Dedifferentiated amniotic fluid mesenchymal stem cell (primary cell): ENCODE data around the gene IL17REL.

Experiments used
- DNase-seq: peaks from one replicate; pipeline ENCODE4 v3.0.0-alpha.2; 2016; ENCODE audit errors: extremely low spot score

The IL17REL gene

DNA sequence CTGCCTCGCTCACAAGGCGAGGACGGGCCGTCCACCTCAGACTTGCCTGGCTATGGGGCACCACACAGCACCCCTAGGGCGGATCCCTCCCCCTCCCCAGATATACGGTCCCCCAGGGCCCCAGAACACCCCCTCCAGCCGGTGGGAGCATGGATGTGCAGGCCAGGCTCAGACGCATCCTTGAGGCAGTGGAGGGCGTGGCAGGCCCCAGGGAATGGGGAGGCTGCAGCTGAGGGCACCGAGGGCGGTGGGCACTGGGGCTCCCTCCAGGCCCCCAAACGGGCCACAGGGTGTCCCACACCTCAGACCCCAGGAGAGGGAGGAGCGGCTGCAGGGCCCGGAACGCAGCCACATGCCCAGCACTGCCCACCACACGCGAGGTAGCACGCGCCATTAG, 33.5 kb upstream of the IL17REL start:
- no peak for DNase-seq

DNA sequence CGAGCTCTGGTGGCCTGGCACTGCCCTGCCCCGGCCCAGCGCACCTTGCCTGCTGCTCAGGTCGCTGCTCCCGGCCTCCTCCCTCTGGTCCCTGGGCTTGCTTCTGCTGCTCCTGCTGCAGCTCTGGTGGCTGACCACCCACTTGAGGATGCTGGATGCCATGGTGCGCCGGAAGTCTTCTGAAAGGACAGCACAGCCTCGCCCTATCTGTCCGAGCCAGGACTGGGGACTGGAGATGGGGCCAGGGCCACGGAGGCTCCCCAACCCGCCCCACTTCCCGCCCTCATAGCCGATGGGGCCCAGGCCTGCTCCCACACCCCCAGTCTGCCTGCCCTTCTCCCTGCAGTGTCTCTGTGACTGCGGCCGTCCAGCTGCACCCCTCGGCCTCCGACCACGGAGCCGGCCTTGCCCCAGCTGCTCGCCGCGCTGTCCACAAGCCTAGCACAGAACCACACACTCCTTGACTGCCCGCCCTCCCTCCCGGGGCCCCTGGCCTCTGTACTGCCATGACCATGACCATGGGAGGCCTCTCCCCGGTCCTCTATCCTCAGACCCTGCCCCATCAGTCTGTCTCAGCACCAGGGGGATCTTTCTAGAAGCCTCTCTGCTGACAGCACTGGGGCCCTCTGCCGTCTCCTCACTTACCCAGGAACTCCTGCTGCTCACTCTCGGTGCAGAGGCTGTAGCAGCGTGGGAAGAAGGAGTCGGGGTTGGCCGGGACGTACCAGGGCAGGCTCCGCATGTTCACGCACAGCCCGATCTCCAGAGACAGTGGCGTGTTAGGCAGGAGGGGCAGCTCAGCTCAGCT, 32.9 kb upstream of the IL17REL start:
- DNase-seq, result no peak

DNA sequence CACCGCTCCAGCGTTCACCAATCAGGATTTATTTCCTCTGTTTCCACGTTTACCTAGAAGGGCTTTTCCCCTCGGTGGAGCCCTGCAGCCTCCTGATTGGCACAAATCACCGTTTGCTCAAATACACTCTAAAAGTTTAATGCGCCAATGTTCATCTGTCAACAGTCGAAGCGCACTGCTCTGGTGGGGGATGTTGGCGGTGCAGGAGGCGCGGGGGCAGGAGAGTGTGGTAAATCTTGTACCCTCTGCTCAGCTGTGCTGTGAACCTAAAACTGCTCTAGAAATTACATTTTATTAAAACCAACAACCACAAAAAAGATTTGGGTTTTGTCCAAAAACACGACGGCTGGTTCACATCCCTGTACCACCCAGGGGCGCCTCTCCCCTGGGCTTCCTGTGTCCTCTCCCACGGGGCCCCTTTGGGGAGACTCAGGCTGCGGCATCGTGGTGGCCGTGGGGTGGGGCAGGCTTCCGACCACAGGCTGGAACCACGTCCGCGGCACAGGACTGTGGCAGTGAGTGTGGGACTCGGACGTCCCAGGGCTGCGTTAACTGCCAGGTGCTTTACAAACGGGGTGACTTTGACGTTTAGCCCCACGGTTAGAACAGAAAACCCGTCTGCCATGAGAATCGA, 32.0 kb upstream of the IL17REL start:
- DNase-seq, result no peak

DNA sequence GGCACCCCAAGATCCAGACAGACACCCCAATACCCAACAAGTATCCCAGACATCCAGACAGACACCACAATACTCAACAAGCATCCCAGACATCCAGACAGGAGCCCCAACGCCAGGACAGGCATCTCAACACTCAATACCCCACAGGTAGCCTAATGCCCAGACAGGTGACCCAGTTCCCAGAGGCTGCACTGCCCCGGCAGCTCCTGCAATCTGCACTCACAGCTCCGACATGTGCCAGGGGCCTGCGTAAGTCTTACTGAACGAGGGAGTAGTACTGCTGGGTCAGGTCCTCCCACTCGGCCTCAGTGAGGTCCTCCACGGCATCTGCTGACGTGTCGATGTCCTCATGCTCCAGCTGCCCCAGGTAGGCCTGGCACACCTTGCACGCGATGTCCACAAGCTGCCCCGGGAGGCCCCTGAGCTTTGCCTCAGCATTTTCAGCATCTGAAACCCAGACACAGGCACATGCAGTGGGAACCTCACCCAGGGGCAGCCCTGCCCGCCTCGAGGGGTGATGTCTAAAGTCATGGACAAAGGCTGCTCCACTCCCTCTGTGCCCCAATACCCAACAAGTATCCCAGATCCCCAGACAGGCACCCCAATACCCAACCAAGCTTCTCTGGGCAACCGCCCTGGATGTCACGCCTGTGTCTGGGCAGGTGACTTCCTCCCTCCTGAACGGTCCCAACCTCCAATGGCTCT, 28.9 kb upstream of the IL17REL start:
- no peak for DNase-seq

DNA sequence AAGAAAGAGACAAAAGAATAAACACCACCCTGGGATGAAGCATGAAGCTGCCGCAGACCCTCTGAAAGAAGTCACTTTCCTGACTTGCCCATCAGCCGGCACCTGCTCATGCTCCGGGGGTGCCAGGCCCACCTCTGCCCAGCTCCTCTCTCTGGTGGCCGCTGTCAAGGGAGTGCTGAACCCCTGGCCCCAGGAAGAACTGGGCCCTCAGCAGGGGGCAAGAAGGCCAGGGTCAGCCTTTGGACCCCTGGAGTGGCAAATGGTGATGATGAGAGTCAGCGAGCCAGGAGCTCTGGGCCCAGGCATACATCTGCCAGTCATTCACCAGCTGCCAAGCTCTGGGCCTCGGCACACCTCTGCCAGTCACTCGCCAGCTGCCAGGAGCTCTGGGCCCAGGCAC, 28.2 kb upstream of the IL17REL start:
- DNase-seq, result no peak

DNA sequence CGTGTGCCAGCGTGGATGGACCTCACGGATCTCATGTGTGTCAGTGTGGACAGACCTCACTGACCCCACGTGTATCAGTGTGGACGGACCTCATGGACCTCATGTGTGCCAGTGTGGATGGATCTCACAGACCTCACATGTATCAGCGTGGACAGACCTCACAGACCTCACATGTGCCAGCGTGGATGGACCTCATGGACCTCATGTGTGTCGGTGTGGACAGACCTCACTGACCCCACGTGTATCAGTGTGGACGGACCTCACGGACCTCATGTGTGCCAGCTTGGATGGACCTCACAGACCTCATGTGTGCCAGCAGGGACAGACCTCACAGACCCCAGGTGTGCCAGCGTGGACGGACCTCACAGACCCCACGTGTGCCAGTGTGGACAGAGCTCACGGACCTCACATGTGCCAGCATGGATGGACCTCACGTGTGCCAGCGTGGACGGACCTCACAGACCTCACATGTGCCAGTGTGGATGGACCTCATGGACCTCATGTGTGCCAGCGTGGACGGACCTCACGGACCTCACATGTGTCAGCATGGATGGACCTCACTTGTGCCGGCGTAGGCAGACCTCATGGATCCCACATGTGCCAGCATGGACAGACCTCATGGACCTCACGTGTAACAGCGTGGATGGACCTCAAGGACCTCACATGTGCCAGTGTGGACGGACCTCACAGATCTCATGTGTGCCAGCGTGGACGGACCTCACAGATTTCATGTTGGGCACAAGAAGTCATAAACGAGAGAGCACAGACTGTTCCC, 27.3 kb upstream of the IL17REL start:
- DNase-seq, result no peak

DNA sequence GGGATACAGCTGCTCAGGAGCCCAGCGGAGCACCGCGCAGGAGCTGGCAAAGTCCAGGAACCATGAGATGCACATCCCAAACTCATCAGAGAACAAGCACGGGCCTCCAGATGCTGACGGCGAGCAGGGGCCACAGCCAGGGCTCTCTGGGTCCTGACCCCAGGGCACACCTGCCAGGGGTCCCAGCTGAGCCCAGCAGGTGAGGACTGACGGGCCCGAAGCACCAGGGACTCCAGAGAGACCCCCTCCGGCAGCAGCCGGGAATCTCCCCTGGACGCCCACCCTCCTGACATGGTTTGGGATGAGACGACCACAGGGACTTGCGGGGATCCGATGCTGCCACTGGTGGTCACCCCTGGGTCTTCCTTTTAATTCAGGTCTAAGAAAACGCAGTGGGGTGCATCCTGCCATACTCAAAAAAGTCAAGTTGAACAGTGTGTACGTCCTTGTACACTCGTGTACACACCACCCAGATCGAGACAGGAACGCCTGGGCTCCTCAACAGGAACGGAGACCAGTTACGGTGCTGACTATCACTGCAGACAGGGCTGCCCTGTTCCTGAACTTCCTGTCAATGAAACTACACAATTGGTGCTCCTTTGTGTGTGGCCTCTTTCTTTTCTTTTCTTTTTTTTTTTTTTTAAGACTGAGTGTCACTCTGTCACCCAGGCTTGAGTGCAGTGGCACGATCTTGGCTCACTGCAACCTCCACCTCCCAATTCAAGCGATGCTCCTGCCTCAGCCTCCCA, 23.6 kb upstream of the IL17REL start:
- DNase-seq, result no peak

DNA sequence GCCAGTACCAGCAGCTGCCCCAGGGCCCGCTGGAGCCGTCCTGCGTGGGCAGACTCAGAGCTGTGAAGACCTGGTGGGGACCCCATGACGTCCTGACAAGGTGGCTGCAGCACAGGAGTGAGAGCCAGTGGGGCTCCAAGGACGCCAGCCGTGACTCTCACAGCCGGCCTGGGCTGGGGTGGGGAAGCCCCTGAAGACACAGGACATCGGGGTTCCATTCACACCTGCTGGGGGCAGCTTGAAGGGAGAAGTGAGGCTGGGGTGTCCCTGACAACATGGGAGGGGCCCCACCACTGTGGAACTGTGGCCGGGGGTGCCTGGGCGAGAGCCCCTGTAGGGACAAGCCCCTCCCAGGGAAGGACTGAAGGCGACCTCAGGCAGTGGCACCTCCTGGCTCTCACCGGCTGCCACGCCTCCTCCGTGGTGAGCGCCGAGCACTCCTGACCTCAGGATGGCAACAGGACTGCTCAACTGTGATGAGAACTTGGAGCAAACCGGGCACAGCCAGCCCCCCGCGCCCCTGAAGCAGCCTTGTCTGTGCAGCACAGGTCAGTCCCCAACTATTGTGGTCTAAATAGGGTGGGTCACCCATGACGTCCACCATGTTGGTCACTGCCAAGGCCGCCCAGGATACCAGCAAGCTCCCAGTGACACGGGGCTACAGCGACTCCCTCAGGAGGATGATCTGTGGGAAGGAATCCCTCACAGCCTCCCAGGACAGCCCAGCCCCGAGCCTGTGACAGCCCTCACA, 22.7 kb upstream of the IL17REL start:
- DNase-seq, result no peak

DNA sequence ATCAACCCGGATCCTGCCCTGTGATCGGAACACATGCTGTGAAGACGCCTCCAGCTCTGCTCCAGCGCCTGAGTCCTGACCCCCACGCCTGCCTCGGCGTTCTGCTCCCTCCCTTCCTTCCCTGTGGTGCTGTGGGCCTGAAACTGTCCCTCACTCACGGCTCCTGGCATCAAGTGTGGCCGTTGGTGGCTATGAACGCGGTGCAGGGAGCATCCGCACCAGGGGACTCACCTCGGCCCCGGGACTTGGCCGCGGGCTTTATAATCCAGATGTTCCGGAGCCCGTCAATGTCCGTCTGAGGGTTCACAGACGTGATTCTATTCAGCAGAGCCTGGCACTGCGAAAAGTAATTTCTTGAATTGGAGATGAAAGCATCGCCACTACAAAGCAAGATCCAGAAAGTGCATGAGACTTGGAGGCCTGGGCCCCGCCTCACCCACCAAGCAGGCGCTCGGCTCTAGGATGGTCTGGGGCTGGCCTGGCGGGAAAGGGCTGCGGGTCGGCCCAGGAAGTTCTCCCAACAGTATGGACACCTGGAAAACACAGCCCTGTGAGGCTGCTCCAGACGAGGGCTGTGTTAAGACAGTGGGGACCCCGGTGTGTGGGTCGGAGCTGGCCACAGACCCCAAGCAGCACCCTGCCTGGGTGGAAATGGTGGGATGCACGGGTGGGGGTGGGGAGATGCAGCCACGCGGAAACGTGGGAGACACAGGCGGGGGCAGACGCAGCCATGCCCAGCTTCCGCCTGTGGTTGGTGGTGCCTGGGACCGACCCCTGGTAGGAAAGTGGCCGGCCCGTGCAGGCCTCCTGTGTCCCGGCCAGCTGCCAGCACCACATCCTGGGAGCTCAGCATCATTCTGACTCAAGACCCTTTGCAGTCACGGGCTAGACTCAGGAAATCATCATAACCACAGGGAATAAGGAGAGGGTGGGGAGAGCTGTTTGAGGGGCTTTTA, 21.8 kb upstream of the IL17REL start:
- no peak for DNase-seq

DNA sequence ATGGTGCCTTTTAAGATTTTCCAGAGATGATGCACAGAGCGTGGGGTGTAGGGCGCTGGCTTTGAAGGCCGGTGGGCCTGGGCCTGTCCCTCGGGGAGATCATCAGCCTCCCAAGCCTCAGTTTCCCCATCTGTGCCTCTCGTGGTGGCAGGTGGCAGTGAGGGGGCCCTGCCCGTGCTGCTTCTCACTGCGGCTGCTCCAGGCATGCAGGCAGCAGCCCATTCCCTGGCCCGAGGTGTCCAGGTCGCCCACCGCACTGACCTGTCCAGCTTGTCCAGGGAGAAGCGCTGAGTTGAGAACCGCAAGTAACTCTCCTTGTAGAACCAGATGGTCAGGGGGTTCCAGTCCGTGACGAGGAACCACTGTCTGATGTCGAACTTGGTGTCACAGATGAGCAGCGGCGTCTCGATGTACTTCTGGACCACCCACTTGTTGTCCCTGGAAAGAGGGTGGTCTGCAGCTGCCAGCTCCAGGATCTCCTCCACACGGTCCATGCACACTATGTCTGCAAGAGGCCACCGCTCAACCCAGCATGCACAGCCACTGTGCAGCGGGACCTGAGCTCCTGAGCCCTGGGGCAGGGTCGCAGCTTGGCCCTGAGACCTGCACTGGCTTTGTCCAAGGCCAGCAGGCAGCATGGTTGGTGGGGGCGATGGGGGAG, 20.5 kb upstream of the IL17REL start:
- DNase-seq, result no peak

DNA sequence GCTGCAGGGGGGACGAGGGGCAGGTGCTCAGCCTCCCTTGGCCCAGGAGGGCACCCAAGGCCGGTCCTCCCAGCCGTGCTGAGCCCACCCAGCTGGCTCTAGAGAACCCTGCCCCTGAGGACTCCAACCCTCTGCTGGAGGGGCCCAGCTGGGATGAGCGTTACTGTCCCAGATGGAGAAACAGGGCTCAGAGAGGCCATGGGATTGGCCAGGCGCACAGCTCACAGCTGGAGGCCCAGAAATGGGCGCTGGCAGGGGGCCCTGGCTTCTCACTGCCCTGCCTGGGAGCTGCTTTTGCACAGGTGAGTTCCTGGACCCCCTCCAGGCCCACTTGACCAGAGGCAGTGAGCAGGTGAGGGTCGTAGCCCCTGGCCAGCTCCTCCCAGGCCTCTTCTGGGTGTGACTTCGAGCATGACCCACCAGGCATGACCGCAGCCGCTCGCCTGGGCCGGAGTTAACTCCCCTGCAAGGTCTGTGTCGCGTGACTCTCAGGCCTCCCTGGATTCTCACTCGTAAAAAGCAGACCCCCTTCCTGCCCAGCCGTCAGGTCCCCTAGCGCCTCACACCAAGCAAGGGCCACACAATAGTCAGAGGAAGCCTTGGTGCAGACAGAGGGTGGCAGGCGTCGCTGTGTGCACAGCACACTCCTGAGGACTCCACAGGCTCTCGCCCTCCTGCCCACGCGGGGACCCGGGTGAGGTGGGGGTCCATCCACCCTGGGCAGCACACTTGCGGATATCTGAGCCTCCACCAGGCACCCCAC, 19.7 kb upstream of the IL17REL start:
- DNase-seq, result no peak

DNA sequence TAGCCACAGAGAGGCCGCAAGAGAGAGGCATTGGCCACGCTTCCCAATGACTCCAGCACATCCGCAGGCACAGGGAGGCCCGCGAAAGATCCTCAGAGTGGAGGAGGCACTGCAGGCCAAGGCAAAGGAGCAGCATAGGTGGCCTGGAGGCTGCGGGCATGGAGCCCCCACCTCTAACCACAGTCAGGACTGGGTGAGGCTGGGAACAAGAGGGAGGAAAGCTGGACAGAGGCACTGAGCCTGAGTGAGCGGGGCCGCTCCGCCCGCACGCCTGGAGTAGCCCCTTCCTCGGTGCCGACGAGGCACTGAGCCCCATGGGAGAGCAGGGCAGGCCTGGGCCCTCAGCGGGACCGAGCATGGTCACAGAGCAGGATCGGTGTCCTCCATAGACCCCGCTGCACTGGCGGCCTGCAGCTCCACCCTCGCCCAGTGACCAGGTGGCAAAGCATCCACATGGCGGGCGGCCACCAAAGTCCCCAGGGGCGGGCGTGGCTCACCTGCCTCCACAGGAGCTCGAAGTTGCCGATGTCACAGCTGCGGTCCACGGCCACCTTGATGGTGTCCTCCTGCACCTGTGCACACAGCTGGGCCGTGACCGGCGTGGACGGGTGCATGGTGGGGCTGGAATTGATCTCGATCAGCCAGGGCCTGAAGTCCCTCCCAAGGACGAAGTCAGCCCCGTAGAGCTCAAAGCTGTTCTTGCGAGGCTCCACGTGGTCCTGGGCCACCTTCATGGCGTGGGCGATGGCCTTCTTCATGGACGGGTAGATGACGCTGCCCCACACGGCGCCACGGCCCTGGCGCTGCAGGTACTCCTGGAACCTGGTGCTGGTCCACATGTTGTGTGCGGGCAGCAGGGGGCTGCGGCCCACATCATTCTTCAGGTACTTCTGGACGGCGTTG, 18.9 kb upstream of the IL17REL start:
- no peak for DNase-seq

DNA sequence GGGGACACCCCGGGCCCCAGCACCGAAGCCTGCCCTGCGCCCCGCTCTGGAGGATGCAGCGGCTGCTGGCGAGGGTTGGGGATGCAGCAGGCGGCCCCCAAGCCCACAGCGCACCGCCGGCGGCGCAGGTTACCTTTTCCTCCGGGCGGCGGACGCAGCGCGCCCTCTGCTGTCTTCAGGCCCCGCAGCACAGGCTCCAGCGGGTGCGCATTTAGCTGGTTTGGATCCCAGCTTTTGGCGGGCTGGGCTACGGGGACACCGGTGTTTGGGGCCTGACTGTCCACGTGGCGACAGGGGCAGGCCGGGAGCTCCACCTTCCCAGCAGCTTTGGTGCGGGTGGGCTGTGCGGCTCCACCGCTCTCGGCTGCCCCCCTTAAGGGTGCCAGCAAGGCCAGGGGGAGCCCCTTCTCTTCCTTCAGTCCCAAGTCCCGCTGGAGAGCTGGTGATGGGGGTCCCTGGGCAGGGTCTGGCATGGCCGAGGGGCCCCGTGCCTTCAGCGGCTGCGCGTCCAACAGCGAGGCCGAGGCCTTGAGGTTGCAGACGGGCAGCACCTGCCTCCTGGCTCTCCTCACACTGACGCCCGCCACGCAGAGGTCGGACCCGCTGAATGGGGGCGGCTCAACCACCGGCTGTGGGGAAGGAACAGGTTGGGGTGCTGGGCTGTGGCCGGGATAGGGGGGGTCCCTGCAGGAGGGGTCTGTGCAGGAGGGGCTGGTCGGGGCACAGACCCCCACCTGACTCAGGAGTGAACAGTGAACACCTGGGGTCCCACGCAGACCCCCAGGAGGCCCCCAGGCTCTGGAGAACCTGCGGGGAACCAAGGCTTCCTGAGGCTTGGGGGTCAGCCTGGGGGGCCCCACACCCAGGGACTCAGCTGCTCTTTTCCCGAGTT, 18.0 kb upstream of the IL17REL start:
- peak; percentile 38 for DNase-seq

DNA sequence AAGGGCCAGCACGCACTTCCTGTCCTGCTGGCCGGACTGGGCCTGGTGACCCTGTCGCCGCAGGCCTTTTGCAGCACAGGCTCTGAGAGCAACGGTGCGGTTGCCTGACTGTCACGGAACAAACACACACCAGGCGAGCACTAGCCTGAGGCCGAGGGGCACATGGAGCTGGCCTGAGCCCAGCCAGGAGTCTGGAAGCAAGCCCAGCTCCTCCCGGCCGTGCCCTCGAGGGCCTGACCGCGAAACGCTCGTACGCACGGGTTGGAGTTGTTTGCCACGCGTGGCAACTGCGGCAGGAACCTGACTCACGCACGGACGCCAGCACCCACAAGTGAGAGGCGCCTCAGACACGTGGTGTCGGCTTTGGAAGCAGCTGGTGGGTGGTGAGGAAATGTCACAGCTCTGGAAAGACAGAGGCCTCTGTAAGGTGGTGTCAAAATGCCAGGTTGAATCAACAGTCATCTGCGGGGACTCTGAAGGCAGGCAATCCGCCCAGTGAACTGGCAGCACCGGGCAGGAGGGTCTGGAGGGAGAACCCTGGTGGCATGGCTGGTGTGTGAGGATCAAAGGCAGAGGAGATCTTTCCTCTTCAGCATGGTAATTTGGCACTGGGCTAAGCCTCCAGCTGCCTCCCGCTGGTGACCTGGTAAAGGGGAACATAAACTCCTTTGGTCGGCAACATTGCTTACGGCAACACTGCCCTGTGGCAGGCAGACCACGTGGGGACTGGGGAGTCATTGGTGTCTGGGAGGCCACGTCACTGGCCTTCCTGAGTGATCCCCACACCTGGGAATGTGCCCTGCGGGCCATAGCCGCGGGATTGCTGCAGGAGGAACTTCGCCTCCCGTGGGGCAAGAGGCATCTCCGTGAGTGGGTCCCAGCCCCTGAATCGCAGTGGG, 15.3 kb upstream of the IL17REL start:
- no peak for DNase-seq

DNA sequence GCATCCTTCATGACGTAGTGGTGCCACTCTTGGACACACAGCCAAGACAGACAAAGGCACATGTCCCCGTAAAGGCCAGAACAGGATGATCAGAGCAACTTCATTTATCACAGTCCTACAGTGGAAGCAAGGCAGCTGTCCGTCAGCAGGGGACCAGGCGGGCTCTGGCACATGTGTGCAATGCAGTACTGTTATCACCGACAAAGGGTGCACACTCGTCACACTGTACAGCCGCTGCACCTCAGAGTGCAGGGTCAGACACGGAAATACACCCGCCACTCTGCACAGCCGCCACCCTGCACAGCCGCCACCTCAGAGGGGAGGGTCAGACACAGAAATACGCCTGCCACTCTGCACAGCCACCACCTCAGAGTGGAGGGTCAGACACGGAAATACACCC, 13.4 kb upstream of the IL17REL start:
- no peak for DNase-seq
